Measurements from ENCODE around the gene SLC7A7.
"Not testable (repeated sequence)": the region's sequence is repeated elsewhere in the genome, so short reads cannot be mapped to it uniquely, and the experiment has no call there.

The SLC7A7 gene

DNA sequence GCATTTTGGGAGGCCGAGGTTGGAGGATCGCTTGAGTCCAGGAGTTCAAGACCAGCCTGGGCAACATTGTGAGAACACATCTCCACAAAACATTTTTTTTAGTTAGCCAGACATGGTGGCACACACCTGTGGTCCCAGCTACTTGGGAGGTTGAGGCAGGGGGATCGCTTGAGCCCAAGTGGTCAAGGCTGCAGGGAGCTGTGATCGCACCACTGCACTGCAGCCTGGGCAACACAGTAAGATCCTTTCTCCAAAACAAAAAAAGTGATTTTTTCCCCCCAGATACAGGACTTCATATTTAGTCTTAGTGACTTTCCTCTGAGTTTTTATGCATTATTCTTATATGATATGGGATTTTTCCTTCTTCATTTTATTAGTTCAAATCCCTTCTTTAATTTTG lies 28.6 kb downstream of the SLC7A7 start:
- DNase-seq, result no peak

DNA sequence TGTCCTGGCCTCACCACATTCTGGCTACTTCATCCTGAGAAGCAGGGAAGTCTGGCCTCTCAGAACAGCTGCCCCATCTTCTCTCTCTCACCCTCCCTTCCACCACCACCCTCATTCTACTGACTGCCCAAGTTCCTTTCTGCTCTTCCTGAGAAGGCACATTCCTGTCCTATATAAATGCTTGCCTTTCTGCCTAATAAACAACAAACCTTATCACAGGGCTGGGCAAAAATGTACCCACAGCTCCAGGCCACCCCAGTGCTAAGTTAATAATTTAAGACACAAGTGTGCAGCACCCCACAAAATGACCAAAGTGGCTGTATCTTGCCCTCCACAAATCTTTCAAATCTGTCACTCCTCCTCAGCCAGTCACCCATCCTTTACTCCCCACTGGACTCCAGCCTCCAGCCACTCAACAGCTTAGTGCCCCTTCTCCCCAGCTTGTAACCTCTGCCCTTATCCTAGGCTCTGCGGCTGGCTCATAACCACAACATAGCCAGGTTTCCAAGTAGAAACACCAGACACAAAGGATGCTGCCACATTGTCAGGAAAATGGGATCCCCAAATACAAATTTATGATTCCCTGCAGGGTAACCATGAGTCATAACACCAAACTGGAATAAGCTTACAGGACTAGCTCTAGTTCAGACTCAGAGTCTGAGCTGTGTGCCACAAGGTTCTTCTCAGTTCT lies 33.8 kb downstream of the SLC7A7 start:
- DNase-seq, result peak; percentile 53

DNA sequence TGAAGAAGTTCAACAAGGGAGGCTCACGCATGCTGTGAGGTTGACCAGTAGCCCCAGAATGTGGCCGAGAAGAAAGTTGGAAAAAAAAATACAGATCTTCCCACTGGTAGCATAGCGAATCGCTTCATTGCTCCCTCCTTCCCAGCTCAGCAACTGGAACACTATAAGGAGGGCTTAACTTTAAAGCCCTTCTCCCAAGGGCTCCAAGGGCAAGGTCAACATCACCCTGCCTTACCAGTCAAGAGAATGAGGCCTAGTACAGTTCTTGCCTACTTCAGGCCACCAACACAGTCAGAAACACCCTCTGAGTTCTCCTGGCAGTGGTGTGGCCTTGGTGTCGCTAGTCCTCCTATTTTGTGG lies 34.3 kb downstream of the SLC7A7 start:
- no peak for DNase-seq

DNA sequence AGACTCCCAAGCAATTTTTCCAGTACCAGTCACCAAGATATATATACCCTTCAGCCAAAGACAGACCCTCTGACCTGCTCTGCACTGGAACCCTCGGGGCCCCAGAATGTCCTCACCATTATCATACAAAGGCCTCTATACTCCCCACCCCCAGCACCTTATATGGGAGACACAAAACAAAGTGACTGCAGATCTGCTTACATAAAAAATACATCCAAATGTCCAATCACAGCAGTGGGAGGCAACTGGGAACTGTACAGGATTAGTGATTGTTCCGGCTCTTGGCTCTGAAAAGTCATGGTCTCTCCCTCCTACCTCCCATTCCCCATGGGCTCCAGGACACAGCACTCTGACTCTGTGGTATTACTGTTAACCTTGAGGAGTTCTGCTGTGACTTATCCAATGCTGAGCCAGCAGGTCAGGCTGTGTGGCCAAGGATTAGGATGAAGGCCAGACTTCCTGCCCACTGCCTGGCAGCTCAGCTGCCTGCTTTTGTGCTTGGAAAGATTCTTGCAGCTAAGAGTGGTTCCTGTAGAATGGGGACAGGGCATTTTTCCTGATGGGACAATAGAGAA lies 35.0 kb downstream of the SLC7A7 start:
- no peak for DNase-seq

DNA sequence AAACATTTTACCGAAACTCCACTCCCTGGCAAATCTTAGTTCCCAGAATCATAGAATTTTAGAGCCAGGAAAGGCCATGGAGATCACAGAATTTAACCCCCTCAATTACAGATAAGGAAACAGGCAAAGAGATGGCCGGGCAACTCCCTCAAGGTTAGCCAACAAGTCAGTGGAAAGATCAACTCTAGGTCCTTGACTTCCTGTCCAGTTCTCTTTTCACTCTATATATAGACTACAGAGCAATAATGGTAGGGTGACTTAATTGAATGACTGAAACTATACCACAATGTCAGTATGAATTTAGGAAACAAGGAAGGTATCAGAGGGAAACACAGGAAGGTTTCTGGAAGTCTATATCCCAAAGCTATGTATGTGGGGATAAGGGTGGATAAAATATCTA lies 37.2 kb downstream of the SLC7A7 start:
- peak; percentile 58 for DNase-seq

DNA sequence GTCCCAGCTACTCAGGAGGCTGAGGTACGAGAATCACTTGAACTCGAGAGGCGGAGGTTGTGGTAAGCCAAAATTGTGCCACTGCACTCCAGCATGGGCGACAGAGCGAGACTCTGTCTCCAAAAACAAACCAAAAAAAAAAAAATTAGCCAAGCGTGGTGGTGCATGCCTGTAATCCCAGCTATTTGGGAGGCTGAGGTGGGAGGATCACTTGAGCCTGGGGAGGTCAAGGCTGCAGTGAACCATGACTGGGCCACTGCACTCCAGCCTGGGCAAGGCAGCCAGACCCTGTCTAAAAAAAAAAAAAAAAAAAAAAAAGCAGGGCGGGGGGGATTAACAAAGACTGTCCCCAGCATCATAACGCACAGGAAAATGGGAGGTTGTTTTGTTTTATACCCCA lies 38.4 kb downstream of the SLC7A7 start:
- not testable (repeated sequence) for DNase-seq

DNA sequence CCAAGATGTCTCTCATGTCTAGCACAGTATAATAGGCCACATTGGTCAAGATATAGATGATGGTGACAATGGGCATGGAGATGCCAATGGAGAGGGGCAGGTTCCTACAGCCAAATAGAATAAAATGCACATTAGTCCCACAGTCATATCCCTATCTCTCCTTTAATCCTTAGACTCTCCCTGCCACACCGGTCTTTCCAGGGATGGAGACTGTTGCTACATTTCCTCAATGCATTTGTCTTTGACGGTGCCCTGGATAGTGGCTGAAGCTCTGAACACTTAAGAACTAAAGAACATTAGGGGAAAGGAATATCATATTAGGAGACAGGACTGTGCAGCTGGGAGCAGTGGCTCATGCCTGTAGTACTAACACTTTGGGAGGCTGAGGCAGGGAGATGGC lies 39.0 kb downstream of the SLC7A7 start:
- no peak for DNase-seq

DNA sequence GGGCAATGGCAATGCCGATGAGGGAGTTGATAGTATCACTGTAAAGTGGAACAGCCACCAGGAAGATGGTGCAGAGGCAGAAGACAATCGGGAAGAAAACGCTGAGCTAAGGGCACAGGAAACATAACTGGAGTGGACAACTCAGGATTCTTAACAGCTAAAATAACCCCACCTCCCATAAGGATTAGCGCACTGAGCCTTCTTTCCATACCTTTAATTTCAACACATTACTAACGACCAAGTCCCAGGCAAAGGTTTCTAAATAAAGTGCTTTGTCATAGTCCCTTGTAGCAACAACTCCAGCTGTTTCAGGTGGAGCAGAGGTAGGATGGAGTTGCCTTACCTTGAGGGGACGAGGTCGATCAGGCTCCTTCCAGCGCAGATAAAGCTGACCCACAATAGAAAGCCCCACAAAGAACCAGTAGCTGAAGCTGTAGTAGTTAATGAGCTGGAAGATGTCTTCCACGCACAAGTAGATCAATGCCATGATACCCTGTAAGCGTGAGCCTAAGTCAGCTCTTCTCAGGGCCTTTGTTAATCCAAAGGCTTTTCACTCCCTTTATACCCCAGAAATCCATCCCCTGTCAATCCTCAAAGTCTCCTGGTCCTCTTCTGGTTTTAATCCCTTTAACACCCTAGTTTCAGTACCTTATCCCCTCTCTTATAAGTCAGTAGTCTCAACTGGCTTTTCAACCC lies 41.1 kb downstream of the SLC7A7 start:
- DNase-seq, result no peak

DNA sequence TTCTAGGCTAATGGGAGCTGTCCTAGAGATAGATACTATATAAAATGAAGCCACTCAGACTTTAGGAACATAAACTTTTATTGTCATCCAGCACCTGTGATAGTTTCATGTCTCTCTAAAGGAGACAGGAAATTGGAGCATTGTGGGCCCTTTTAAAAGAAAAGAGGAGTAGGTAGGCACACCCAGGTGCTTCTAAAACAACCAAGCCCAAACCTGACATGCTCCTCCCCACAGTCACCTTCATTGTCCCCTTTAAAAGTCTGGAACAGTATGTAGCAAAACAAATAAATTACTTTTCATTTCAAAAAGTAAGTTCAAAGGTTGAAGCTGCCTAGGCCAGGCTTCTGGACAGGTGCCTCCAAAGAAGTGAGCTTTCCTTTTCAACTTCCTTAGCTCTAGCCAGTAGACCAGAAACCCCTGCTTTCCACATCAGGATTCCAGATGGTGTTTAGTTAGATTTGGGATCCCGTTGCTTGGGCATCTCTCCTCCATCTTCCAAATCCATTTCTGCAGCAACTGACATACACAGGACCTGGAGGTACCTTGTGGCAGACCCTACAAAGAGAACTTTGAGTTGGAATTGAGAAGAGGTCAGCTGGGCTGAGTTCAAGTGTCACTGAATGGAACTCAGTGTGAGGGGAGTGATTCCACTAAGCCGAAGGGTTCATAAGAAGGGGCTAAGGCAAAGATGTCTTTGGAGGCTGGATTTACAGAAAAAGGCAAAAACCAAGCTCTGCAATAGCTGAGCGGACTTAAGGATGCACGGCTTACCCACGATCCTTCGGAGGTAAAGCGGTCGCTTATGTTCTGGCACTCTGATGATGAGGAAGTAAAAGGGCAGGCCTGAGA lies 41.8 kb downstream of the SLC7A7 start:
- no peak for DNase-seq

DNA sequence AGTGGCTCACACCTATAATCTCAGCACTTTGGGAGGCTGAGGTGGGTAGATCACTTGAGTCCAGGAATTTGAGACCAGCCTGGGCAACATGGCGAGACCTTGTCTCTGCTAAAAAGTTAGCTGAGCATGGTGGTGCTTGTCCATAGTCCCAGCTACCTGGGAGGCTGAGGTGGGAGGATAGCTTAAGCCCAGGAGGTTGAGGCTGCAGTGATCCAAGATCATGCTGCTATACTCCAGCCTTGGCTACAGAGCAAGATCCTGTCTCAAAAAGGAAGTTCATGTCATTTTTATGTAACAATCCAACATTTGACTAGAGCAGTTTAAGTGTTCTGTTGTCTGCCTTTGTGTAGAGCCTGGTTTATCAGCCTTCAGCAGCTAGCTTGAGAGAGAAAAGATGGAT lies 42.5 kb downstream of the SLC7A7 start:
- DNase-seq, result no peak

DNA sequence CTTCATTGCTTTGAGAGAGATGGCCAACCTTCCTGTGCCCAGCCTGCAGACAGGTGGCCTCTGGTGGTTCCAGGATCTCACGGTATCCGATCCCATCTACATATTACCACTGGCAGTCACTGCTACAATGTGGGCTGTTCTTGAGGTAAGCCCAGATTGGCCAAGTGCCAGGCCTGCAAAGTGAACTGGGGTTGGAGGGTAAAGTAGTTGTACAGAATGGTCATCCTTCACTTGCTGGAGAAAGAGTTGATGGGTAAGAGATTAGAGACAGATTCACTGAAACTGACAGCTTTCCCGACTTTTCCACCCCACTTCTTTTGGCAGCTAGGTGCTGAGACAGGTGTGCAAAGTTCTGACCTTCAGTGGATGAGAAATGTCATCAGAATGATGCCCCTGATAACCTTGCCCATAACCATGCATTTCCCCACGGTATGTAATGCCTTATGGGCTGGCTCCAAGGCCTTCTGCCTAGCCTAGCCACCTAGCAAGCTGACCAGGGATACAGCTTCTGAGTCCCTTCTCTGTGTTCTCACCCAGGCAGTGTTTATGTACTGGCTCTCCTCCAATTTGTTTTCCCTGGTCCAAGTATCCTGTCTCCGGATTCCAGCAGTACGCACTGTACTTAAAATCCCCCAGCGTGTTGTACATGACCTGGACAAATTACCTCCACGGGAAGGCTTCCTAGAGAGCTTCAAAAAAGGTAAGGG lies 44.6 kb downstream of the SLC7A7 start:
- DNase-seq, result no peak

DNA sequence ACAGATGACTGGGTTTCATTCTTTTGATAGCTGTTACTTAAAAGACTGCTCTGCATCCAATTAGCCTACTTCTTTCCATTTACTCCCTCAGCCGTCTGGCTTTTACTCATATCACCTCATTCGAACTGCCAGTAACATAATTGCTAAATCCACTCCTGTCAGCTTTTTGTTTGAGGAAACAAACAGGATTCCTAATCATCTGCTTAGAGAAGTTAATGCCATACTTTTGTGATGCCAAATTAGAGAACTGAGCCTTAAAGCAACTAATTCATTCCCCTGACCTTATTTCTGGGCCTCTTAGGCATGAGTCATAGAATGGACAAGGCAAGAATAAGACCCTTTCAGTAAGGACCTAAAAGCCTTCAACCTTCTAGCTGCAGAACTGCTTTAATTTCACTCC lies 45.9 kb downstream of the SLC7A7 start:
- DNase-seq, result no peak

DNA sequence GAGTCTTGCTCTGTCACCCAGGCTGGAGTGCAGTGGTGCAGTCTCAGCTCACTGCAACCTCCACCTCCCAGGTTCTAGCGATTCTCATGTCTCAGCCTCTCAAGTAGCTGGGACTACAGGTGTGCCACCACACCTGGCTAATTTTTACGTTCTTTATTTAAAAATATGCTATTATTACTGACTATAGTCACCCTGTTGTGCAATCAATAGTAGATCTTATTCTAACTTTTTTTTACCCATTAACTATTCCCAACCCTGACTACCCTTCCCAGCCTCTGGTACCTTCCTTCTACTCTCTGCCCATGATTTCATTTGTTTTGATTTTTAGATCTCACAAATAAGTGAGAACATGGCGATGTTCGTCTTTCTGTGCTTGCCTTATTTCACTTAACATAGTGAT lies 46.3 kb downstream of the SLC7A7 start:
- DNase-seq, result no peak

DNA sequence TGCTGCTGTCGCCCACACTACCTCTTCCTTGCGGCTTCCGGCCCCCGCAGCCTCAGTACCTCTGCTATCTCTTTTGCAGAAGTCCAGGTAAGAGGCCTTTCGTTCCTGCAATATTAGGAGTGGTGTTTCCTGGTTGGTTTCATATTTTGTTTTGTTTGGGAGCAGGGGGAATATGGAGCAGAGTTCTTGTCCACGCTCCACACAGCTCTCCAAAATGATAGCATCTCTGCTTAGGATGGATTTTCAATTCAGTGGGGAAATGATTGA lies 48.0 kb downstream of the SLC7A7 start:
- no peak for DNase-seq

DNA sequence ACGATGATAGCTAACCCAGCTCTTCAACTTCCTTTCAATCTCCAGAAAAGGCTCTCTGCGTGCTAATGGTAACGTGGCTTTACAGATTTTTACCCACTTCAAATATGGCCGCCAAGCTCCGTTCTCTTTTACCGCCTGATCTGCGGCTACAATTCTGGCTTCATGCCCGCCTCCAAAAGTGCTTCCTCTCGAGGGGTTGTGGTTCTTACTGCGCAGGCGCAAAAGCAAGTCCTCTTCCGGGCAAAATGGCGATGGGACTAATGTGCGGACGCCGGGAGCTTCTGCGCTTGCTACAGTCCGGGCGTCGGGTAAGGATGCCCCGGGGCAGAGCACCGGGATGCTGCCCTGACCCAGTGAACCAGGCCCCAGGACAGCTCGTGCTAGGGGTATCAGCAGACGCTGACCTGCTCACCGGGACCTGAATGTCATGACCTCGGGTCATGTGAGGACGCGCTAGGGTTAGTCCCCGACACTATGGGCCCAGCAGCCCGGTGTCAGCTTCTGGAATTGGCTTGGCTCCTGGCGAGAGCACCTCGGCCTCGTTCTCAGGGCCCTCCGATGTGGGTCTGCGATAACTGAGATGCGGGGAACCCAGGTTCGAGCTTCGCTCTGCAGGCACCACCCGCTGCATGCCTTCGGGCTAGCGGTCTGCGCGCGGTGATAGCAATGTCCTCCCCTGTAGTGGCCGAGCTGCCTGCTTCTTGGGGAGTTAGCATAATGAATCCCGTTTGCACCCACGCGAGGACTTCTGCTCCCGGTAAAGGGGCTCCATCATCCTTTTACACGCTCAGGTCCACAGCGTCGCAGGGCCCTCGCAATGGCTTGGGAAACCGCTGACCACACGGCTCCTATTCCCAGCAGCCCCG lies 48.5 kb downstream of the SLC7A7 start, which contains the start of gene OXA1L:
OXA1L (plus strand) TSS at position 232 of the 866 bp plus-strand sequence; CDS start at position 246, 14 bp downstream.
- DNase-seq, result peak; percentile 96

DNA sequence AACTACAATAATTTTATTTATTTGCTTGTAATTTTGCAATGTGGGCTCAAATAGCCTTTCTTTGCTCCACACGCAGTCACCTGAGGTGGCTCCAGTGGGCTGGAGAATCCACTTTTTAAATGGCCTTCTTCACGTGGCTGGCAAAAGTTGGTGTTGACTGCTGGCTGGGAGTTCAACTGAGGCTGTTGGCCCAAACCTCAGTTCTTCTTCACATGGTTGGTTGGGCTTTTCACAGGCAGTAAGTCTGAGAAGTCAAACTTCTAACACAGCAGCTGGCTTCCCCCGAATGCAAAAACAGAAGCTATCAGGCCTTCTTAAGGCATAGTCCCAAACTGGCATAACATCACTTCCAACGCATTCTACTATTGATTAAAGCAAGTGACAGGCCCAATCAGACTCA lies 50.9 kb downstream of the SLC7A7 start:
- no peak for DNase-seq

DNA sequence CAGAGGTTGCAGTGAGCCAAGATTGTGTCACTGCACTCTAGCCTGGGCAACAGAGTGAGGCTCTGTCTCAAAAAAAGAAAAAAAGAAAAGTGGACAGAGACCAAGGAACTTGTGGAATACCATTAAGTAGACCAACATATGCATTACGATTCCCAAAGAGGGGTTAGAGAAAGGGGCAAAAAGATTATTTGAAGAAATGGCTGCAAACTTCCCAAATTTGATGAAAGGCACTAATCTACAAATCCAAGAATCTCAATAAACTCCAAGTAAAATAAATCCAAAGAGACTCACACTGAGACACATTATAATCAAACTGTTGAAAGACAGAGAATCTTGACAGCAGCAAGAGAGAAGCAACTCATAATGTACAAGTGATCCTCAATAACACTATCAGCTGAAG lies 53.5 kb downstream of the SLC7A7 start:
- DNase-seq, result no peak

DNA sequence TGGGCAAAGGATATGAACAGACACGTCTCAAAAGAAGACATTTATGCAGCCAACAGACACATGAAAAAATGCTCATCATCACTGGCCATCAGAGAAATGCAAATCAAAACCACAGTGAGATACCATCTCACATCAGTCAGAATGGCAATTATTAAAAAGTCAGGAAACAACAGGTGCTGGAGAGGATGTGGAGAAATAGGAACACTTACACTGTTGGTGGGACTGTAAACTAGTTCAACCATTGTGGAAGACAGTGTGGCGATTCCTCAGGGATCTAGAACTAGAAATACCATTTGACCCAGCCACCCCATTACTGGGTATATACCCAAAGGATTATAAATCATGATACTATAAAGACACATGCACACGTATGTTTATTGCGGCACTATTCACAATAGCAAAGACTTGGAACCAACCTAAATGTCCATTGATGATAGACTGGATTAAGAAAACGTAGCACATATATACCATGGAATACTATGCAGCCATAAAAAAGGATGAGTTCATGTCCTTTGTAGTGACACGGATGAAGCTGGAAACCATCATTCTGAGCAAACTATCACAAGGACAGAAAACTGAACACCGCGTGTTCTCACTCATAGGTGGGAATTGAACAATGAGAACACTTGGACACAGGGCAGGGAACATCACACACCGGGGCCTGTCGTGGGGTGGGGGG lies 57.1 kb downstream of the SLC7A7 start:
- DNase-seq, result not testable (repeated sequence)

DNA sequence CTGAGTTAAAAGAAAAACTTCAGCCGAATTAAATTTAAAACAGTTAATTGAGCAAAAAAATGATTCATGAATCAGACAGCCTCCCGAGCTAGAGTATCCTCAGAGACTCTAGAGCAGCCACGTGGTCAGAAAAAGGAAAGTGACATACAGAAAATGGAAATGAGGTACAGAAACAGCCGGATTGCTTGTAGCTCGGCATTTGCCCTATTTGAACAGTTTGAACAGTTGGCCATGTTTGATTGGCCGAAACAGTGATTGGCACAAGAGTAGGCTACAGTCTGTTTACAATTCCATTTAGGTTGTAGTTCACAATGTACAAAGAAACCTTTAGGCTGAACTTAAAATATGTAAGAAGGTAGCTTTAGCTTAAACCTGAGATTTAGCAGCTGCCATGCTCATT lies 61.6 kb downstream of the SLC7A7 start:
- peak; percentile 77 for DNase-seq

DNA sequence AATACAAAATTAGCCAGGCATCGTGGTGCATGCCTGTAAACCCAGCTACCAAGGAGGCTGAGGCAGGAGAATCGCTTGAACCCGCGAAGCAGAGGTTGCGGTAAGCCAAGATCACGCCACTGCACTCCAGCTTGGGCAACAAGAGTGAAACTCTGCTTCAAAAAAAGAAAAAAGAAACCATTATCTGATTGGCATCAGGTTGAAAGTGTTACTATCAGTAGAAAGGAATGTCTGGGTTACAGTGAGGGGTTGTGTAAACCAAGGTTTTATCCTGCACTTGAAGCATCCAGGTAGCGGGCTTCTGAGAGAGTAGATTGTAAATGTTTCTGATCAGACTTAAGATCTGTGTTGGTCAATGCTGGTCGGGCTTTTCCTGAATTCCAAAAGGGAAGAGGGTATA lies 62.8 kb downstream of the SLC7A7 start:
- no peak for DNase-seq

DNA sequence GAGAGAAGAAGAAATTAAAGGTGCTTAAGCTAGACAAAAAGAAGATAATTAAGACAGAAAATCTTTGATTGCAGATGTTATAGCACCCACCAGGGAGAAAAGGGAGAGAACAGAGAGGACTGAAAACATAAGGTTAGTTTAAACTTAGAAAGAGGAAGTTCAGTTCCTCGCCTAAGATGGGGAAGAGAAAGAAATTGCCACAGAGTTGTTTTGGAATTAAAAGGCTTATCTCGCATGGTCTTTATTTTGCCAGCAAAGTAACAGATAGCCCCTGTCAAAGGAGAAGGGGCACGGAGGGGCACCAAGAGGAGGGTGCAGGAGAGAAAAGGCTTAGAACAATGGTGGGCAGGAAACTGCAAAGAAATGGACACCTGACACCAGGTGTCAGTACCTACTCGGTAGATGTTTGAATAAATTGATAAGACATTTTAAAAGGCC lies 66.6 kb downstream of the SLC7A7 start:
- DNase-seq, result peak; percentile 86
